ENCODE measurements around the gene COL23A1. TPM values are rescaled to one million over a fixed set of nuclear protein-coding genes. Genes with fewer than 3 reads are reported as not detected.

COL23A1 gene
- total and polyA plus RNA-seq, 4 donors, result 0.76 to 4.4 (median 1.3) TPM

GRCh38 chr5:178343306-178343705 lies 246.9 kb downstream of the COL23A1 start:
- H3K27me3 ChIP-seq (ENCODE audit: control insufficient read depth in 3 of 3, insufficient read depth in 3 of 3, low read length in 2 of 3), result no peaks in the 10 kb centered on the region
- H3K9me3 ChIP-seq (ENCODE audit: control insufficient read depth in 4 of 4, insufficient read depth in 3 of 4, low read length in 3 of 4), result peaks cover 0 to 2% (median 0%) of the 10 kb centered on the region in 4 donors
- TF ChIP-seq, protein P1, sequence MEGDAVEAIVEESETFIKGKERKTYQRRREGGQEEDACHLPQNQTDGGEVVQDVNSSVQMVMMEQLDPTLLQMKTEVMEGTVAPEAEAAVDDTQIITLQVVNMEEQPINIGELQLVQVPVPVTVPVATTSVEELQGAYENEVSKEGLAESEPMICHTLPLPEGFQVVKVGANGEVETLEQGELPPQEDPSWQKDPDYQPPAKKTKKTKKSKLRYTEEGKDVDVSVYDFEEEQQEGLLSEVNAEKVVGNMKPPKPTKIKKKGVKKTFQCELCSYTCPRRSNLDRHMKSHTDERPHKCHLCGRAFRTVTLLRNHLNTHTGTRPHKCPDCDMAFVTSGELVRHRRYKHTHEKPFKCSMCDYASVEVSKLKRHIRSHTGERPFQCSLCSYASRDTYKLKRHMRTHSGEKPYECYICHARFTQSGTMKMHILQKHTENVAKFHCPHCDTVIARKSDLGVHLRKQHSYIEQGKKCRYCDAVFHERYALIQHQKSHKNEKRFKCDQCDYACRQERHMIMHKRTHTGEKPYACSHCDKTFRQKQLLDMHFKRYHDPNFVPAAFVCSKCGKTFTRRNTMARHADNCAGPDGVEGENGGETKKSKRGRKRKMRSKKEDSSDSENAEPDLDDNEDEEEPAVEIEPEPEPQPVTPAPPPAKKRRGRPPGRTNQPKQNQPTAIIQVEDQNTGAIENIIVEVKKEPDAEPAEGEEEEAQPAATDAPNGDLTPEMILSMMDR (IDR thresholded peaks at IDR 0.05; ENCODE audit: control extremely low read depth, extremely low read depth), result no peak
- H3K4me1 ChIP-seq (ENCODE audit: control insufficient read depth in 5 of 5, insufficient read depth in 5 of 5, low read length in 5 of 5), result peaks cover 0 to 8% (median 0%) of the 10 kb centered on the region in 5 donors
- no peaks in the 10 kb centered on the region for H3K36me3 ChIP-seq (ENCODE audit: control insufficient read depth in 4 of 4, insufficient read depth in 4 of 4, low read length in 4 of 4)
- H3K9ac ChIP-seq (ENCODE audit: insufficient read depth in 1 of 2, low read length in 2 of 2), result no peak overlapping the region
- no peak overlapping the region for H3K4me3 ChIP-seq
- no peak overlapping the region for H3K27ac ChIP-seq (ENCODE audit: low read depth in 1 of 2, low read length in 1 of 2)
- peak in 2 of 3 donors; percentile 62 to 77 for DNase-seq
- no peak for ATAC-seq (ENCODE audit: insufficient read depth, low FRiP score)
- WGBS, 2 donors, result 66 to 67% methylated on average over 6 of the region's 6 CpGs

- TF ChIP-seq, protein P1 (IDR thresholded peaks at IDR 0.05; ENCODE audit: control extremely low read depth, extremely low read depth), result no peak
- DNase-seq, result no peak
- Histone ChIP-seq H3K4me3 (no peak overlapping the region), H3K27ac (ENCODE audit: low read depth in 1 of 2, low read length in 1 of 2) (no peak overlapping the region), H3K4me1 (ENCODE audit: control insufficient read depth in 5 of 5, insufficient read depth in 5 of 5, low read length in 5 of 5) (peaks cover 0 to 8% (median 7%) of the 10 kb centered on the region in 5 donors), H3K9ac (ENCODE audit: insufficient read depth in 1 of 2, low read length in 2 of 2) (no peak overlapping the region), H3K9me3 (ENCODE audit: control insufficient read depth in 4 of 4, insufficient read depth in 3 of 4, low read length in 3 of 4) (peaks cover 0 to 2% (median 0%) of the 10 kb centered on the region in 4 donors), H3K27me3 (ENCODE audit: control insufficient read depth in 3 of 3, insufficient read depth in 3 of 3, low read length in 2 of 3) (no peaks in the 10 kb centered on the region), H3K36me3 (ENCODE audit: control insufficient read depth in 4 of 4, insufficient read depth in 4 of 4, low read length in 4 of 4) (no peaks in the 10 kb centered on the region)
- ATAC-seq (ENCODE audit: insufficient read depth, low FRiP score), result no peak
- WGBS, 2 donors, result 84 to 85% methylated on average over 10 of the region's 10 CpGs
Observed at GRCh38 chr5:178341851-178342140, 248.4 kb downstream of the COL23A1 start.

DNA sequence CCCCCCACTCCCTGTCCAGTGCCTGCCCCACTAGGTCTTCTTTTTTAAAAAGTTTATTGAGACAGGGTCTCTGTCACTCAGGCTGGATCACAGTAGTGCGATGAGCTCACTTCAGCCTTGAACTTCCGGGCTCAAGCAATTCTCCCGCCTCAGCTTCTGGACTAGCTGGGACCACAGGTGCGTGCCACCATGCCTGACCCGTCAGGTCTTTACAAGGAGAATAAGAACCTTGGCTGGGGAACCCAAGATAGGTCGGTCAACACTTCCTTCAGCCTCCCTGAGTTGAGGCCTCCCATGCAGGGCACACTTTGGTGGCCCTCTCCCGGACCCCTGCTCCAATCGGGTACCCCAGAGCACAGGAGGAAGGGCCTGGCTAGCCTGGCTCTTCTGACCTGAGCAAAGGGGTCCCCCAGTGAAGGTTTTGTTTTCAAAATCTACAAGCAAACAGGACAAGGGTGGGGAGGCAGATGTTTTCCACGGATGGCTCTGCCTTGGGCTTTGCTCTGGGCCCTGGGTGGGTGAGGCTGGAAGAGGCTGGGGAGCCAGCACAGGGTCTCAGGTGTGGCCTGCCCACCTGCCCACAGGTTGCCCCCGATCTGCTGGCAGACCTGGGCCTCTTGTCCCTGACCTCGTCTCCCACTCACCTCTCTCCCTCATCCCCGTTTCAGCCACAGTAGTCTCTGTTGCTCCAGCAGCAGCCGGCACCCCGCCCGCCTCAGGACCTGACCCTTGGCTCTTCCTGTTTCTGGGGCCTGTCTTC lies 248.9 kb downstream of the COL23A1 start:
- peaks cover 0 to 2% (median 0%) of the 10 kb centered on the region in 4 donors for H3K9me3 ChIP-seq (ENCODE audit: control insufficient read depth in 4 of 4, insufficient read depth in 3 of 4, low read length in 3 of 4)
- H3K27ac ChIP-seq (ENCODE audit: low read depth in 1 of 2, low read length in 1 of 2), result no peak overlapping the region
- no peaks in the 10 kb centered on the region for H3K27me3 ChIP-seq (ENCODE audit: control insufficient read depth in 3 of 3, insufficient read depth in 3 of 3, low read length in 2 of 3)
- DNase-seq (no peak), ATAC-seq (ENCODE audit: insufficient read depth, low FRiP score) (no peak)
- no peak overlapping the region for H3K9ac ChIP-seq (ENCODE audit: insufficient read depth in 1 of 2, low read length in 2 of 2)
- H3K4me1 ChIP-seq (ENCODE audit: control insufficient read depth in 5 of 5, insufficient read depth in 5 of 5, low read length in 5 of 5), result peaks cover 0 to 8% (median 7%) of the 10 kb centered on the region in 5 donors
- 90 to 93% methylated on average over 15 of the region's 15 CpGs for WGBS, 2 donors
- no peaks in the 10 kb centered on the region for H3K36me3 ChIP-seq (ENCODE audit: control insufficient read depth in 4 of 4, insufficient read depth in 4 of 4, low read length in 4 of 4)
- TF ChIP-seq, protein P1 (IDR thresholded peaks at IDR 0.05; ENCODE audit: control extremely low read depth, extremely low read depth), result no peak
- no peak overlapping the region for H3K4me3 ChIP-seq
